GM21825 (cell line): ENCODE data around the gene TSHZ2.
"Not testable (repeated sequence)": the region's sequence is repeated elsewhere in the genome, so short reads cannot be mapped to it uniquely, and the experiment has no call there.

Source experiments
- ATAC-seq: cut with Tn5 transposase; IDR thresholded peaks from one replicate; pipeline ENCODE4 v1.9.1; 2021; ENCODE audit warnings: mild to moderate bottlenecking, moderate library complexity; ENCODE audit not compliant: unreplicated experiment

TSHZ2 gene

DNA sequence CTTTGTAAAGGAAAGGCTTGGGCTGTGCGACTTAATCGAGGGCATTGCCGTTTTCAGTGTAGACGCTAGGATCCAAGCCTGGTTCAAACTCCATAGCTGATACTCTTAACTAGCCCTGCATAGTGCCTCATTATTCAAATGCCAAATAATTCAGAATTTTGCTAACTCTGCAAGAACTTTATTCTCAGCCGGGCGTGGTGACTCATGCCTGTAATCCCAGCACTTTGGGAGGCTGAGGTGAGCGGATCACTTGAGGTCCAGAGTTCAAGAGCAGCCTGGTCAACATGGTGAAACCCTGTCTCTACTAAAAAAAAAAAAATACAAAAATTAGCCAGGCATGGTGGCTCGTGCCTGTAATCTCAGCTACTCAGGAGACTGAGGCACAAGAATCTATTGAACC is 394.8 kb downstream of the TSHZ2 start:
- not testable (repeated sequence) for ATAC-seq

GRCh38 chr20:53369871-53370270 is 397.7 kb downstream of the TSHZ2 start:
- ATAC-seq, result no peak

DNA sequence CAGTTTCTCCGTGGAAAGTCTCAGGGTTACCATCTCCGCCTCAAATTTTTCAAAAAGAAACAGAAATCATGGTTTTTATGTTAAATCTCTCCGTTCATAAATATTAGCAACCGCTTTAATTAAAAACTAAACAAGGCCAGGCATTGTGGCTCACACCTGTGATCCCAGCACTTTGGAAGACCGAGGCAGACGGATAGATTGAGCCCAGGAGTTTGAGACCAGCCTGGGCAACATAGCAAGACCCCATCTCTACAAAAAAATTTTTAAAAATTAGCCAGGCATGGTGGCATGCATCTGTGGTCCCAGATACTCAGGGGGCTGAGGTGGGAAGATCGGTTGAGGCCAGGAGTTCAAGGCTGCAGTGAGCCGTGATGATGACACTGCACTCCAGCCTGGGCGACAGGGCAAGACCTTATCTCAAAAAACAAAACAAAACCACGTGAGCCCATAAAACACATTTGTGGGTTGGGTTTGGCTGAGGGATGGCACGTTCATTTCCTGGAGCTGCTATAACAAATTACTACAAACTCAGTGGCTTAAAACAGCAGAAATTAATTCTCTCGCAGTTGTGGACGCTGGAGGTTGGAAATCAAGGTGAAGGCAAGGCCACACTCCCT is 398.3 kb downstream of the TSHZ2 start:
- ATAC-seq, result no peak

DNA sequence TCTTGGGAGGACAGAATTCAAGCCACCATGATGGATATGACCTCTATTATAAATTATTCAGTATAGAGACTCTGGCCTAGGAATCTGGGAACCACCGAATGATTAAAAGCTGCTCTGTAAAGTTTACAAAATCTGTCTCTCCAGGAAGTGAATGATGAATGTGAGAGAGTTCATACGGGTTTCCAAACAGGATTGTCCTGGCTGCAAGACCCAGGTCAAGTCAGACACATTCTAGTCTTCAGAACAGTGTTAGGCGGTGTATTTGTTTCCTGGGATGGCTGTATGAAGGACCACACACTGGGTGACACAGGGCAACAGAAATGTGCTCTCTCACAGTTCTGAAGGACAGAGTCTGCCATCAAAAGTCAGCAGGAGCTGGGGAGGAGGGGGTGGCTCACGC is 399.1 kb downstream of the TSHZ2 start:
- ATAC-seq, result no peak

GRCh38 chr20:53376021-53376420 is 403.9 kb downstream of the TSHZ2 start:
- no peak for ATAC-seq

DNA sequence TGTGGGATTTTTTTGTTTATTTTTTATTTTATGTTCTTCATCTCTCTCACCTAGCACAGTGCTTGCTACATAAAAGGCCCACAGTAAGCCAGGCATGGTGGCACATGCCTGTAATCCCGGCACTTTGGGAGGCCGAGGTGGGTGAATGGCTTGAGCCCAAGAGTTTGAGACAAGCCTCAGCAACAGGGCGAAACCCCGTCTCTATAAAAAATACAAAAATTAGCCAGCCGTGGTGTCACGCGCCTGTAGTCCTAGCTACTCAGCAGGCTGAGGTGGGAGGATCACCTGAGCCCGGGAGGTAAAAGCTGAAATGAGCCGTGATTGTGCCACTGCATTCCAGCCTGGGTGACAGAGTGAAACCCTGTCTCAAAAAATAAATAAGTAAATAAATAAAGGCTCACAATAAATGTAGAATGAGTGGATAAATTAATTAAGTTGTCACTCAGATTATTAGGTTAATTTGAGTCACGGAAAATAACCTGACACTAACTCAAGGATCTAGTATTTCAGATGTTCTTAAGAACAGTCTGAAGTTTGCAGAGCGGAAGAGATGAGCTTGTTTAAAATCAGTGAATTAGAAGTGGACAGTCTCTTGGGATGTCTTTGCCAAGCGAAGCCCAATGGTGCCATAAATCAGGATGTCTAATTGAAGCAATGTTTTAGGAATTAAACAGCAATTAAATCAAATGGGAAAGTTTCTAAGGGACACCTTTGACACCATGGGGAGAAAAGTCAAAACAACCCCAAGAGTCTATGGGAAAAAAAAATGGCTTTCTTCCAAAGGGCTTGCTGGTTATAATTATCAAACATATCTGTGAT is 407.1 kb downstream of the TSHZ2 start:
- ATAC-seq, result no peak

- no peak for ATAC-seq
Measured at GRCh38 chr20:53379833-53380120, 407.6 kb downstream of the TSHZ2 start.

- ATAC-seq, result no peak
Measured at GRCh38 chr20:53381568-53382262, 409.6 kb downstream of the TSHZ2 start.

- ATAC-seq, result no peak
Measured at GRCh38 chr20:53382263-53382844, 410.2 kb downstream of the TSHZ2 start.

DNA sequence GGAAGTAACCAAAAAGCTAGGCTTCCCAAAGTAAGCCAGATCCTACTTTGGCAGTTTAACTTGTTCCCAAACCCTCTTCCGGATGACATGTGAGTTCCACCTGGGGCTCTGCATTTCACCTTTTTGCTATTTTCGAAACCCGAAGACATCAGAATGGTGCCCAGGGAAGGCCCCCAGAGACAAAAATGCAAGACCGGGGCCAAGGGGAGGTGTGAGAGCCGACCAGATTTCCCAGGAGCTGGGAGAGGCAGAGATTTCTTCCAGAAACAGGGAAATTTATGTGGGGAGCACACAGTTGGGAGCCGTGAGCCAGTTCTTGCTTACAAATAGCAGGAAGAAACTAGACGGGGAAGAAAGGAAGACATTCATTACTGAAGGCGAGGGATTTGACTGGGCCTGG is 411.8 kb downstream of the TSHZ2 start:
- no peak for ATAC-seq

DNA sequence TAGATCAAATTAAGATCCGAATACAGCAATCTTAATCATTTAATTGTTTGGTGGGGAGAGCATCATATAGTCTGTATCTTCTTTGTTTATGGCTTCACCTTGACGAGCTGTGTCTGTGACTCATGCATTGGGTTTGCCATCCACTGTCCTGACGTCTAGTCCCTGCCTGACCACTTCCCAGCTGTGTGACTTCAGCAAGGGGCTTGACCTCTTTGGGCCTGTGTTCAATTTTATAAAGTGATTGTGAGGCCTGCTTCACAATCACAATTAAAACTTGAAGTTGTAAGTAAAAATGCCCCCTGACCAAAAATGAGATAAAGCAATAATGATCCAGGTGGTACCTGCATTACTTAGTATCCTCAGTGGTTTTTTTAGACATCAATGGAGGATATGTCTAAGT is 412.2 kb downstream of the TSHZ2 start:
- no peak for ATAC-seq

DNA sequence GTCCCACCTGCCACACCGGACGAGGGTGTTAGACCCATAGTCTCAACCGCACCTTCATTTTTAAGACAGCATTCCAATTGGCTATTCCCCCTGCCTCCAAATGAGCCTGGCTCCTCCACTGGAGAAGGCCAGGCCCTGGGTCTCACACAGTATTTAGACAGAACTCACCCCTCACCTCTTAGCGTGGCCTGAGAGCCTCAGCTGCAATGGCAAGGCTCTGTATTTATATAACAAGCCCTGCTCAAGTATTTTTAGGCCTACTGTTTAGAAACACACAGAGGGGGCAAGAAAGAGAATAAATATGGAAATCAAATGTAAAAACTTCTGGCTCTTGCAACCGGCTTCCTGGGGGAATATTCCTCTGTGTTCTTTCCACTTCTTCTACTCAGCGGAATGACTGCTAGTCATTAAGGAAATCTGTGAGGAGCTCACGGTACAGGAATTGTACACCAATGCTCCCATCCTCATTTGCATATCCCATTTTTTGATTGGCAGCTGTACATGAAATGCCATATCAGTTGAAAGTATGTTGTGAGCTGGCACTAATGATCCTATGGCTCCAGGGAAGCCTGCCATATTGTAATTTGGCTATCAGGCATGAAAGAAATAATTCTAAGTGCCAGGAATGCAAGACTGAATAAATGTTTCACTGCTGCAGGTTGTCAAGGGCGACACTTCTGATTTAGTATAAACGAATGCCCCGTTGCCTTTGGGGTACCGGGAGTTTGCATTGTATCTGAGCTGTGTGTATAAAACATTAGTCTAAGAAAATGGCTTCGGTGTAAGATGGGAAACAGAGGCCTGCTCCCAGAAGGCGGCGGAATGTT is 414.0 kb downstream of the TSHZ2 start:
- ATAC-seq, result no peak

GRCh38 chr20:53387983-53388675 is 416.0 kb downstream of the TSHZ2 start:
- no peak for ATAC-seq

- ATAC-seq, result no peak
Measured at GRCh38 chr20:53389516-53390300, 417.6 kb downstream of the TSHZ2 start.

GRCh38 chr20:53390770-53391169 is 418.6 kb downstream of the TSHZ2 start:
- no peak for ATAC-seq

- ATAC-seq, result no peak
Measured at GRCh38 chr20:53394433-53394832, 422.3 kb downstream of the TSHZ2 start.

- ATAC-seq, result no peak
Measured at GRCh38 chr20:53395188-53395923, 423.2 kb downstream of the TSHZ2 start.

GRCh38 chr20:53399083-53399482 is 426.9 kb downstream of the TSHZ2 start:
- no peak for ATAC-seq
